GM15510 (cell line): ENCODE results near the gene DNAH17.

Experiments
- POLR2A ChIP-seq: IDR thresholded peaks from 3 replicates; pipeline ENCODE4 v1.6.1; 2011; ENCODE audit warnings: borderline replicate concordance; ENCODE audit not compliant: insufficient read length; ENCODE audit errors: extremely low read depth

Gene DNAH17

GRCh38 chr17:78444392-78444791, 132.8 kb downstream of the DNAH17 start:
- no peak for TF ChIP-seq POLR2A

- TF ChIP-seq POLR2A, result no peak
Measured at GRCh38 chr17:78442648-78443218, 134.5 kb downstream of the DNAH17 start.

GRCh38 chr17:78441271-78441971, 135.8 kb downstream of the DNAH17 start:
- TF ChIP-seq POLR2A, result no peak

- no peak for TF ChIP-seq POLR2A
Measured at GRCh38 chr17:78438694-78439325, 138.4 kb downstream of the DNAH17 start.

- no peak for TF ChIP-seq POLR2A
Measured at GRCh38 chr17:78438271-78438691, 138.9 kb downstream of the DNAH17 start.

- TF ChIP-seq POLR2A, result no peak
Measured at GRCh38 chr17:78437508-78438169, 139.6 kb downstream of the DNAH17 start.

- no peak for TF ChIP-seq POLR2A
Measured at GRCh38 chr17:78435330-78436005, 141.7 kb downstream of the DNAH17 start.

- TF ChIP-seq POLR2A, result no peak
Measured at GRCh38 chr17:78434455-78435329, 142.5 kb downstream of the DNAH17 start.

- TF ChIP-seq POLR2A, result no peak
Measured at GRCh38 chr17:78433780-78434335, 143.3 kb downstream of the DNAH17 start.

GRCh38 chr17:78433013-78433727, 144.0 kb downstream of the DNAH17 start:
- no peak for TF ChIP-seq POLR2A

GRCh38 chr17:78432226-78433012, 144.8 kb downstream of the DNAH17 start:
- no peak for TF ChIP-seq POLR2A

GRCh38 chr17:78431692-78431958, 145.6 kb downstream of the DNAH17 start:
- TF ChIP-seq POLR2A, result no peak
